ENCODE data around the gene CTLA4.

The CTLA4 gene

DNA sequence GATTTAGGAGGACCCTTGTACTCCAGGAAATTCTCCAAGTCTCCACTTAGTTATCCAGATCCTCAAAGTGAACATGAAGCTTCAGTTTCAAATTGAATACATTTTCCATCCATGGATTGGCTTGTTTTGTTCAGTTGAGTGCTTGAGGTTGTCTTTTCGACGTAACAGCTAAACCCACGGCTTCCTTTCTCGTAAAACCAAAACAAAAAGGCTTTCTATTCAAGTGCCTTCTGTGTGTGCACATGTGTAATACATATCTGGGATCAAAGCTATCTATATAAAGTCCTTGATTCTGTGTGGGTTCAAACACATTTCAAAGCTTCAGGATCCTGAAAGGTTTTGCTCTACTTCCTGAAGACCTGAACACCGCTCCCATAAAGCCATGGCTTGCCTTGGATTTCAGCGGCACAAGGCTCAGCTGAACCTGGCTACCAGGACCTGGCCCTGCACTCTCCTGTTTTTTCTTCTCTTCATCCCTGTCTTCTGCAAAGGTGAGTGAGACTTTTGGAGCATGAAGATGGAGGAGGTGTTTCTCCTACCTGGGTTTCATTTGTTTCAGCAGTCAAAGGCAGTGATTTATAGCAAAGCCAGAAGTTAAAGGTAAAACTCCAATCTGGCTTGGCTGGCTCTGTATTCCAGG, at the start of gene CTLA4:
TSS of gene CTLA4 (plus strand) at position 211 of the 640 bp plus-strand sequence. CDS start at position 383, 172 bp downstream.
- DNase-seq: no peak

DNA sequence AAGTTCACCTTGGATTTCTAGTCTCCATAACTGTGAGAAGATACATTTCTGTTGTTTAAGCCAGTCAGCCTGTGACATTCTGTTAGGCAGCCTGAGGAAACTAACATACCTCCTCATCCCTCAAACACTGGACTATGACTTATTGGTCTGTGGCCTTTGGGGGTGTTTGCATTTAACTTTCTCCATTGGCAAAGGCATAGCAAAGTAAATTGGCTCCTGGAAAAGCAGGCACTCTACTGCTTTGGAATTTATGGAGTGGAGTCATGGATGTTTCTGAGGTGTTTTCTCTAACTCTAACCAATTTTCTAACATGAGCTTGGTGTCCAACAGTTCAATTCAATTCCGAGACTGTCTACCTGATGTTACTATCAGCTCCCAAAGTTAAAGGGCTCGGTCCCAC, 48.9 kb upstream of the CTLA4 start:
- DNase-seq: no peak

DNA sequence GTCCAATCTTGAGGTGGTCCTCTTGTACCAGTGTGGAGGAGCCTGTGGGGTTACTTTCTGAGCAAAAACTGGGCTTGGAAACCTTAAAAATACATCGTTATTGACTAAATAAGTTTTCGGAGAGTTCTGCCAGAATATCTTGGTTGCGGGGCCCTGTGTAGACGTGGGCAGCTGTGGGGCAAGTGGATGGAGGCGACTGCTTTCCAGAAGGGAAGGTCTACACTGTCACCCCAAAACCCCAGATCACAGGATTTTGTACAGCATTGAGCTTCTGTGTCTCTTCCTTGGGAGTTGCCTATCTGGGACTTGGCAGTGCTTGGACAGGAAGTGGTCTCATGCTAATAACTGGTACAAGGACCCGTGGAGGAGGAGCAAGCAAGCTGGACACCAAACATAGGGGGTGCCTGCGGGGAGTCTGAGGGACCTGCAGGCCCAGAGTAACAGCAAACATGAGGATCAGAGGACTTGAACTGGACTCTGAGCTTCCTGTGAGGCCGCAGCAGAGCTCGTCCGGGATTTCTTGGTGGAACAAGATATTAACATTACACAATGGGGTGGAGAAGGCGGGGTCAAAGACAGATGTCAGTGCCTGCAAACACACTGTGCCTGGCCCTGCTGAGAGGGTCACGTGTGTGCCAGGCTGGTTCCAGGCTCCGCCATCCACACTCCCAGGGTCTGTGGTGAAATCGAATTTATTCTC, 48.0 kb upstream of the CTLA4 start:
- peak in 1 of 2 experiments; percentile 33 for DNase-seq

DNA sequence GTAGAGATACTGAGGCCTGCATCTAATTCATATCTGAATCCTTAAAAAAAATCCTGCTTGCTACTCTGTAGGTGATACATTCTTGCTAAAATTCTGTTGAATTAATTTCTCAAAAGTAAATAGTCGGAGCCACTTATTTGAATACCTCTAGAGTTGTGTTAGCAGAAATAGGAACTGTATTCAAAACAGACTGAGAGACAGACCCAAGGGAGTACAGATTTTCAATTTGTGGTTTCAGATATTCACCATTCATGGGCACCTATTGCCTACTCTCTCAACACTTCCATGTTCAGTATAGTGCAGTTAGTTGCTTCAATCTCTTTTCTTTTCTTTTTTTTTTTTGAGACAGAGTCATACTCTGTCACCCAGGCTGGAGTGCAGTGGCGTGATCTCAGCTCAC, 46.6 kb upstream of the CTLA4 start:
- peak; percentile 92 for DNase-seq

DNA sequence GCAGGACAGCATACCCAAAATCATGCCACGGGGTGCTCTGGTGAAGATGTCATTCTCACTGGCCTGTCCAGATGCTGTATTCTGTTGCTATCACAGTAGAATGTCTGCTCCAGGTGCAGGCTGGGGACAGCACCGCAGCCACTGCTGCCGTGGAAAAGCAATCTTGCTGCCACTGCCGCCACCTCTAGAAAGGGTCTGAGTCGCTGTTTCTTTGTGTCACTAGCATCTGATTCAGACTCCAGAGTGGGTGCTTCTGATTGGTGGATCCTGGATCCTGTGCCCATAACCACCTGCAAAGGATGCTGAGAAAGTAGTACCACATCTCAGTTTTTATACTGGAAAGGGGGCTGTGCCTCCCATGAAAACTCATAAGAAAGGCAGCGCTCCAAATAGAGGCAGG, 45.3 kb upstream of the CTLA4 start:
- no peak for DNase-seq

DNA sequence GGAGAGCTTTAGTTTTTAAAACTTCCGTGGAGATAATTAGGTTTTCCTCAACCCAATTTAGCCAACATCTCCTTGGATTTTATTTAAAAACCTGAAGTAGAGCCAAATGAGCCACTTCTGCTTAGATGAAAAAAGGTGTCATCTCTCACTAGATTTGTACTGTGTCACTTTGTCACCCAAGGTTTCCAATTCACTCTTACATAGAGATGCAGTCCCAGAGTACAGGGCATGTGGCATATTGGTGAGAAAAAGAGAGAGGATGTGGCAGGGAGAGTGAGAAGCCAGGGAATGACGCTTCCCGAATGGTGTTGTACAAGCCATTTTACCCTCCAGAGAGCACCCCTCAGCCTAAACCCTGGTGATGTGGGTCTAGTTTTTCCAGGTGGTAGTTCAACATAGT, 44.4 kb upstream of the CTLA4 start:
- DNase-seq: no peak

DNA sequence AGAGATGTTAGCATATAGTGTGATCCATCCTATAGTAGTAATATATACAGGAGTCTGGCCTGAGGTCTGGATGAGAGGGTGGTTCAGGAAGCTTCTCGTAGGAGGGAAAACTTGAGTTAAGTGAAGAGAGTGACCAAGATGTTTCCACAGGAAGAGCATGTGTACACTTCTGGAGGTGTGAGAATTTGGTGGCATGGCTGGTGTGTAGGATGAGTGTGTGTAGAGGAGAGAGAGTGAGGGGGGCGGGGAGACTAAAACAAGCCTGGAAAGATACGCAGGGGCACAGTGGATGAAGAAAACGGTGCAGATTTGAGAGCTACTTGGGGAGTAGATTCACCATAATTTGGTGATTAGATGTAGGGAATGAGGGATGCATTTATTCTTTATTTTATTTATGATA, 43.5 kb upstream of the CTLA4 start:
- no peak for DNase-seq

DNA sequence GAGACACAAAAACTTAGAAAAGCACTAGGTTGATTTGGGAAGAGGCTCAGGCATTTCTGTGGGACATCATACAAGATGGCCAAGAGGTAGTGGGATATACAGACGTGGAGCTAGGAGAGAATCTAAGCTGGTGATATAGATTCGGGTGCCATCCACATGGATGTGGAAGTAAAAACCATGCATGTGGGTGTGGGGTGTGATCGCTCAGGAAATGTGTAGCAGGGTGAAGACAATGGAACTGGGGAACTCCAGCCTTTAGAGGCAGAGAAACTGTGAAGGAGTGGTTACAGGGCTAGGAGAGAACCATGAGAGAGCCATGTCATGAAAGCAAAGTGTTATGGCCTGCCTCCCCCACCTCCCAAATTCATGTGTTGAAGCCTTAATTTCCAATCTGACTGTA, 43.0 kb upstream of the CTLA4 start:
- DNase-seq: no peak

DNA sequence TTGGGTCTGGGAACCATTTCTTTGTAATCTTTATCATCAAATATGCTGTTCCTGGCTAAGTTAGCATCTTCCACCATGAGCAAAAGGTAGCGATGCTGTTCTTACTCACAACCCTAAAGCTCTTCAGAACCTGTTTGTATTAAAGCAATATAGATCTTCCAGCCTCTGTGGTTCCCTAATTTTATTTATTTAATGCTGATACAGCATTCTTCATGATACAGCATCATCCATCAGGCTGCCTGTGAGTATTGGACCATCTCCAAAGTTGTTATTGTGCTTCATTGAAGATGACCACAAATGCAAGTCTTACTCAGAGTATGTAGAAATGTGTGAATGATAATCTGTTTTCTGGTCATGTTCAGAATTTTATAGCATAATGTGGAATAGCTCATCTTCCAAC, 40.9 kb upstream of the CTLA4 start:
- no peak for DNase-seq

DNA sequence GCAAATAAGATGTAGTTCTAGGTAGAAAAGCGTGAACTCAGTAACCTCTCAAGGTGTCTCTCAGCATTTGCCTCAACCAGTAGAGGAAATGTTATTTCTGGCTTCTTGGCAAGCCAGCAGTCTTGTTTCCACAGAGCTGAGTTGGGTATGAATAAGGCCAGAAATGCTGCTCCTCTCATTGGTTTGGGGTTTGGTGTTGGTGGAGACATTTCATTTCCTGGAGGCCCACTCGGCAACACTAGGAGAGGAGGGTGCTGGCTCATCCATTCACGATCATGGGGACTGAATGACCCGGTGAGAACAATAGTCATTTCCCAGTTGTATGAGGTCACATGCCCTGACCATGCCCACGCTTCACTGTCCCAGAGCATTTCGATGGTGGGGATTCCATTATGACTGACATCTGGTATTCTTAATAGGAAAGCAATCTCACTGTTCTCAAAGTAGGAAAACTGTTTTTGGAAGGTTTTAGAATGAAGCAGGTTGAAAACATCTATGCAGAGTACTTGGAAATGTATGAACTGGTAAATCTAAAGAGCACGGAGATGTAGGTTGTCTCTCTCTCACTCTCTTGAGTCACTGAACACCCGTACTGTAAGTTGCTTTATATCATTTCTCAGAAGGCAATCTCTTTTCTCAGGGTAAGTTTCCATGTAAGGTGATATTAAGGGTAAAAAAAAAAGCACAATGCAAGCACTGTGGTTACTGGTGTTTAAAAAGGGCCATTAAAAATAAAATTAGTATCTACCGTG, 37.1 kb upstream of the CTLA4 start:
- DNase-seq: no peak

DNA sequence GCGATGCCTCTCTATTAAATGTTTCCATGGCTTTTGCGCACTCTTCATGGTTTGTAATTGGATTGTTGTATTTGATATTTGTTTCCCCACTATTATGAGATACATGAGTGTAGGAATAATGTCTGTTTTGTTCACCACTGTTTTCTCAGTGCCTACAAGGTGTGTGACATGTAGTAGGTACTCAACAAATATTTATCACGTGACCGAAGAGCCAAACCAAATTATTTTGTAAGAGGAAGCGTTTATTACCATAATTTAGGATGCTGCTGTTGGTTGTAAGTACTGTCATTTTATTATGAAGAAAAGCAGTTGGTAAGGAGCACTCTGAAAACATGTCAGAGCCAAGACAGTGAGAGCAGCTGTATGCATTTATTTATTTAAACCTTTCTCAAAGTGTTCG, 32.2 kb upstream of the CTLA4 start:
- DNase-seq: no peak

DNA sequence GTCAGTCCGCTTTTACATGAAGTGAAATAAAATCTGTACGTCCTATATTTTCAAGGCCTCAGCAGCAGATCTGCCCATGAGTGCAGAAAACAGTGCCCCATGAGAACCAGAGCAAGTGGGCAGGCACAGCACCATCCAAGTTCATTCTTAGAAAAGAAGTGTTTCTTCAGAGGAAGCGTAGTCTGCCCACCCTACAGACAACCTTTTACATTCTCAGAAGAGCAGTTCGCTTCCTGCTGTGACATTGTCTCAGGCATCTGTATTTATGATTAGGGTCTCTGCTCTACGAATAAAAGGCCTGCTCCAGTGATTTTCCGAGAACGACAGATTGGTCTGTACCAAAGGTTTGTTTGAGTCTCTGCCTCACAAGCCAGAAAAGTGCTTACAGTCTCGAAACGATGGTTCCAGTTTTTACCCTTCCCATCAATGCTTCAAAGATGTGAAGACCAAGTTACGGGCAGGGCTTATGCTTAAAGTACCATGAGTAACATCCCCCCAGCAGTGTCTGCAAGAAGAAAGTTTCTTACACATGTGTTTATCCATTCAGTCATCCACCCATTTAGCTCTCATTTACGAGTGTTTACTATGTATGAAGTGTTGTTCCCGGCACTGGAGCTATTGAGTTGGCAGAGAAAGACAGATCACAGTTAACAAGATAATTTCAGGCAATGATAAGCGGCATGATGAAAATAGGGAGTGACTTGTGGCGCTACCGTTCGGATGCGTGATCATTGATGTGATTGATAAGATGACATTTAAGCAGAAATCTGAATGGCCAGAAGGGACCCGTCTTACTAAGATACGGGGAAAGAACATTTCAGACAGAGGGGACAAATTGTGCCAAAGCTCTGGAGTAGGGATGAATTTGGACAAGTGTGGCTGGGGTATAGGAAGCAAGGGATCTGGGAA, 31.4 kb upstream of the CTLA4 start:
- no peak for DNase-seq

DNA sequence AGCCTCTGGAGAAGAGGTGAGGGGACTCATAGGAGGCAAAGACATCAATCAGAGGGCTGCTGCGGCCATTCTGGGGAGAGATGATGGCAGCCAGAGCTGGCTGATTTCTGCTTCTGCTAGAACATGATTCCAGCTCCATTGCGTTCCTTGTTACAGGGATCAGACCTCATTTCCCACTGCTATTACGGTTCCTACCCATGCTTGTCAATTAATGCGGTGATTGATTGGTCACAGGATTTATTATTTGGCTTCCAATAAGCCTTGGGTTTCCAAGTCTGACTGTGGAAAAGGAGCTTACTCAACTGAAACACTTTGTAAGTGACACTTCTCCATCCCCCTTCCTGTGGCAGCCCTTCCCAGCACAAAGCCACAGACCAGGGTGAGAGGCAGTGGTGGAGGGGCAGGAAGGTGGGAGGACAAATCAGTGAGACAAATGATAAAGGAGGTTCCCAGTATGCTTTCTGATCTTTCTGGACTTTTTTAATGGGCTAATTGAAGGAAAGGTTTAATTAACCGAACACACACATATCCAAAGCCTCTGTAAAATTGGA, 26.8 kb upstream of the CTLA4 start:
- DNase-seq: no peak

DNA sequence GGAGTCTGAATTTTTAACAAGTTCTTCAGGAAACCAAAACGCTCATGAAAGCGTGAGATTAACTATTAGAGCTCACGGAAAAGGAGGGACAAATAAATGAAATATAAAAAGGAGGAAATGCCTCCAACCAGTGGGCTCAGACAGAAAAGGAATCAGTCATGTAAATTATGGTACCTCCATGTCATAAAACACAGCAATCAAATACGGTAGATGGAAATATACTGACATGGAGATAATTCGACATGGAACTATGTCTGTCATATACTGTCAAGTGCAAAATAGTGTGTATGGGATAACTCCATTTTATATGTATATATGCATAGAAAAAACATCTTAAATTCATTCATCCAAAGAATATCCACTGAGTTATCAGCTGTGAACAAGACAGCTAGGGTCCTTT, 25.9 kb upstream of the CTLA4 start:
- DNase-seq: no peak

DNA sequence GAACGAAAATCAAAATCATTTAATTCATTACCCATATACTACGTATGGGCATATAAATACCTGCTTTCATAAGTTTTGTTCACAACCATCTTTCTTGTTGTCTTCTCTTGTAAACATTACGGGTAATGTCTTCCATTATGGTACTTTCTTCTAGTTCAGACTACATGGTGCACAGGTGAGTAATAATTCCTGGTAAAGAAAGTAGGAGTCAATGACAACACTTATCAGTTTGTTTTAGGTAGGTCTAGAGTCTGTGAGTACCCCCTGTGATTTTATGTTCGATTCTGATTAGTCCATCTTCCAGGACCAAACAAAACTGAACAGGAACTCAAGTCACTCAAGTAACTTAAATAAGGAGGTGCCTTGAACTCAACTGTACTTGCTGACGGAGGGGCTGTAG, 25.2 kb upstream of the CTLA4 start:
- DNase-seq: no peak

DNA sequence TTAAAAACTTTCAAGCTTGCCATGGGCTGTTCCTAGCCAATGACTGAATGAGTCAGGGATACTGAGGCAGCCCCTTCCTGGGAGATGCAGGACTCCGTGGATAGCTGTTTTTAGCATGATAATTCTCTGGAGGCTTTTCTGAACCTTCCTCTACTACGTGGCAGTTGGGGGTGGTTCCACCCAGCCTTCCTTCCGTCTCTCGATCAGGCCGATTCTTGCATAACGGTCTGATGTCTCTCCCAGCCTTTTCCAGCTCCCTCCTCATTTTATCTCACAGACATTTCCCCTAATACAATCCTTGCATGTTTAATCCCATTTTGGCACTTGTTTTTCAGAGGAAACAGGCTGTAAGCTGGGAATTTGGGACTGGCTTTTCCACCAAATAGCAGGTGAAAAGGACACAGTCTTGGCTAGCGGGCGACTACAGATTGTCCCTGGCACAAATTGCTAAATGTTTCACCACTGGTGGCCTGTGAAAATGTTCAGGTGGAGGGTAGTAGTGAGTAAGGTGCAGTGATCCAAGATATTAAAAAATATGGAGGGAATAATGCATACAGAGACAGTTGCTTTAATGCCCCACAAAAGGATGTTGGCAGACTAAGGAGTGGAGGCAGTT, 21.0 kb upstream of the CTLA4 start:
- no peak for DNase-seq

DNA sequence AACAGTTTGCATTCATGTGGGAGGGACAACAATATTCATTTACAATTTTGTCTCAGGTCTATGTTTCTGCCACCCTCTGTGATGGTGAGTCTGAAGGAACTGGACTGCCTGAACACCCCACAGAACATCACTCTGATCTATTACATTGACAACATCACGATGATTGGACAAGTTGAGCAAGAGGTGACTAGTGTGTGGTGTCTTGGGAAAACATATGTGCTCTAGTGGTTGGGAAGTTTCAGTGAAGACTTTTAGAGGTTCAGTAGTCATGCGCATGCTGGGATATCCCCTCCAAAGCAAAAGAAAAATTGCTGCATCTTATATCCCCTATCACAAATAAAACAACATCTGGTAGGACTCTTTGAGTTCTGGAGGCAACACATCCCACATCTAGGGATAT, 18.6 kb upstream of the CTLA4 start:
- no peak for DNase-seq

DNA sequence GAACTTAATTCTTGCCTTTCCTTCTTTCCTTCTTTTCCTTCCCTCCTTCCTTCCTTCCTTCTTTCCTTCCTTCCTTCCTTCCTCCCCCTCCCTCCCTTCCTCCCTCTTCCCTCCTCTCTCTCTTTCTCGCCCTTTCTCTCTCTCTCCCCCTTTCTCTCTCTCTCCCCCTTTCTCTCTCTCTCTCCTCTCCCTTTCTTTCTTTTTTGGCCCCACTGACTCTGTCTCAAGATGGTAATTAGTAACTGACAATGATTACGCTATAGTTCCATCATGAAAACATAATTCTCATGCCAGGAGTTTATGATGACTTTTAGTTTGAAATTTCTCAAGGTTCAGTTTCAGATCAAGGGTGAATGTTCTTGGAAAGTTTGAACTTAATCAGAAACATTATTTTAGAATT, 14.8 kb upstream of the CTLA4 start:
- no peak for DNase-seq

DNA sequence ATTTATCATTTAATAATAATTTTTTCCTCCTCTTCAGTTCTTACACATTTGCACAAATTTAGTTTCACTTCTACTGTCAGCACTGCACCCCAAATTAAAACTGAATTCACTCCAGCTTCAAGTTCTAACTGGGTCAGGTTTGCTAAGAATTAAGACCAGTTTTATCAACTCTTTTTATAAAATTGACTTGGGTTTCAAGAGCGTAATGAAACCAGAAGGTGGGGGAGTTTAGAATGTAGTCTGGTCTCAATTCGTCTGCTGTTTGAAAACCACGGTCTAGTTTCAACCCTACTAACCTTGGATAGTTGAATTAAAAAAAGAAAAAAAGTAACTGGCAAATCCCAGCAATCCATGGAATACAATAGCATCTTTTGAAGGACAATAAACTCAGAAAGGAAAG, 14.3 kb upstream of the CTLA4 start:
- no peak for DNase-seq

DNA sequence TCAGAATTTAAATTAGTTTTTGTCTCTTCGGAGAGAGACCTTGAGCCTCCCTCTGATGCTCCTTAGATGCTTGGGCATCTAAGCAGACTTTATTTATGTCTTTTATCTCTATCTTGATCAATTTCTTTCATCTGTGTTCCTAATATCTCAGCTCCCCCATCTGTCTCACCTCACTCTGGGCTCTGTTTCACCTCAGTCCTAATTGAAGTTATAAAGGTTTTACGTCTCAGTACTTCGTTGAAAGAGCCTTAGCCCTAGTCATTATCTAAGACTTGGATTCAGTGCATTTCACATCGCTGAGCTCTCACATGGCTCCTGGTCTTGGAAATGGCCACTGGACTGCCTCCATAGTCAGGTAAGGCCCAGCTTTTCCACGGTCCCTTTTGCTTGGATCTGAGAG, 13.8 kb upstream of the CTLA4 start:
- no peak for DNase-seq

DNA sequence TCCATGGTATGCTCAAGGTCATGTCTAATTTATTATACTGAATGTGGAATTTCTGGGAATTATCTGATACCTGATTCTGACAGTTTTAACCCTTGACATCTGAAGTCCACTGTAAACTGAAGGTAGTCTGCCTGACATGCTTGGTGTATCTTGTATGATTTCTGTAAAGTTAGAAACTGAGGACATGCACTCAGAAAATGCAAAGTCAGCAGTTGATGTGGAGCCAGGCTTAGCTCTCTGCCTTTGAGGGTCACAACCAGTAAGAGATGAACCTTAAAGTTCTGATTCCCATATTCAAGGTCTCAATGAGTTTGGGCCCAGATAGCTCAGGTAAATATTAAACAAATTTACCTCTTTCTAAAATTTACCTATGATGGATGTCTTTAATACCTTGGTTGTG, 12.3 kb upstream of the CTLA4 start:
- DNase-seq: no peak

DNA sequence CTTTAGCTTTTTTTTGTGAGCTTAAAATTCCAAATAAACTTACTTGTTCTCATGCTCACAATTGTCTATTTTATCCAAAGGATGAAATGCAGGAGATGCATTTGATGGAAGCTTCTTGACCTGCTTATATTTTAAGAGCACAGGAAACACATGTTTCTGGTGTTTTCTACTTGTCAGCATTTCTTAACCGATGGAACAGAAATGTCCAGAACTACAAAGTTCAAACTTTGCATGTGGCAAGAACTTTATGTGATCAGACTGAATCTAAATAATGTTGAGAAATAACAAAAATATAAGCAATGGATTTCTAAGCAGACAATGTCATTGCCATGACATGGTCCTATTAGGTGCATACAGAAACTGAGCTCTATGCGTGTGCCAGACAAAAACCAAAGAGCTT, 9.9 kb upstream of the CTLA4 start:
- DNase-seq: no peak
